GM23248 (cell line): ENCODE results near the gene BMP2K. TPM values are rescaled to one million over a fixed set of nuclear protein-coding genes. Genes with fewer than 3 reads are reported as not detected.

Source experiments
- DNase-seq: peaks from one replicate; pipeline ENCODE4 v3.0.0-alpha.2; 2015
- H2AFZ ChIP-seq: fragments of 200-600 bp; sonication (generic); 2 replicates; pipeline ENCODE4 v1.6.1; 2016; ENCODE audit warnings: antibody characterized with exemption
- H3F3A ChIP-seq: fragments of 200-600 bp; sonication (generic); 2 replicates; pipeline ENCODE4 v1.6.1; 2016; ENCODE audit warnings: mild to moderate bottlenecking, antibody characterized with exemption, mixed run types; ENCODE audit not compliant: insufficient read depth
- H3K27ac ChIP-seq: fragments of 200-600 bp; sonication (generic); 2 replicates; pipeline ENCODE4 v1.5.1; 2016; ENCODE audit warnings: mild to moderate bottlenecking
- H3K27me3 ChIP-seq: fragments of 200-600 bp; sonication (generic); replicated peaks from 2 replicates; pipeline ENCODE4 v1.6.1; 2016; ENCODE audit warnings: mild to moderate bottlenecking; ENCODE audit not compliant: insufficient read depth
- H3K36me3 ChIP-seq: fragments of 200-600 bp; sonication (generic); 2 replicates; pipeline ENCODE4 v1.6.1; 2016; ENCODE audit warnings: low read depth, mild to moderate bottlenecking
- H3K4me1 ChIP-seq: fragments of 200-600 bp; sonication (generic); 2 replicates; pipeline ENCODE4 v1.6.1; 2016; ENCODE audit warnings: mild to moderate bottlenecking; ENCODE audit not compliant: insufficient read depth
- H3K4me2 ChIP-seq: fragments of 200-600 bp; sonication (generic); one replicate; pipeline ENCODE4 v1.6.1; 2016; ENCODE audit warnings: mild to moderate bottlenecking; ENCODE audit not compliant: unreplicated experiment
- H3K4me3 ChIP-seq: fragments of 200-600 bp; sonication (generic); 2 replicates; pipeline ENCODE4 v1.5.1; 2016; ENCODE audit warnings: mild to moderate bottlenecking
- H3K79me2 ChIP-seq: fragments of 200-600 bp; sonication (generic); 2 replicates; pipeline ENCODE4 v1.6.1; 2016; ENCODE audit warnings: mild to moderate bottlenecking; ENCODE audit not compliant: insufficient read depth
- H3K9ac ChIP-seq: fragments of 200-600 bp; sonication (generic); 2 replicates; pipeline ENCODE4 v1.6.1; 2016; ENCODE audit warnings: mild to moderate bottlenecking
- H3K9me2 ChIP-seq: fragments of 200-600 bp; sonication (generic); 2 replicates; pipeline ENCODE4 v1.6.1; 2016; ENCODE audit warnings: mixed run types, mild to moderate bottlenecking, moderate library complexity; ENCODE audit not compliant: insufficient read depth
- H3K9me3 ChIP-seq: fragments of 200-600 bp; sonication (generic); one replicate; pipeline ENCODE4 v1.6.1; 2017; ENCODE audit warnings: low read depth
- H4K20me1 ChIP-seq: fragments of 200-600 bp; sonication (generic); 2 replicates; pipeline ENCODE4 v1.6.0; 2016; ENCODE audit not compliant: insufficient read depth
- EZH2 ChIP-seq: fragments of 200-600 bp; sonication (generic); IDR thresholded peaks from 2 replicates; pipeline ENCODE4 v1.6.1; 2018; ENCODE audit warnings: antibody characterized with exemption, mild to moderate bottlenecking; ENCODE audit not compliant: insufficient read depth, poor library complexity, severe bottlenecking
- EZH2phosphoT487 ChIP-seq: fragments of 200-600 bp; sonication (generic); IDR thresholded peaks from 2 replicates; pipeline ENCODE4 v1.6.1; 2018; ENCODE audit warnings: antibody characterized with exemption, moderate library complexity, mild to moderate bottlenecking, low read depth; ENCODE audit not compliant: insufficient read depth
- WGBS, 2 experiments: methylation state at CpG; one replicate each; pipeline ENCODE4 v1.1.6; 2015 to 2017; ENCODE audit warnings: low lambda C conversion rate in 2 of 2, low coverage in 1 of 2; ENCODE audit errors: missing lambda C conversion rate in 2 of 2; 5-methylcytosine and 5-hydroxymethylcytosine counted together
- in situ Hi-C: fragments of 300-500 bp; cut with MboI; formaldehyde crosslinking; loops from 2 replicates; pipeline ENCODE4 v1.15.0; 2020
- polyA plus RNA-seq: library from polyadenylated mRNA; unstranded; fragments of >200 nt; fragmentation: Nextera tagmentation; extraction: Ambion mirVana; gene quantifications from 2 replicates; pipeline ENCODE4 v1.2.1, GENCODE V29; 2016
- total RNA-seq: library from RNA; depleted of rRNA; stranded (reverse); fragments of >200 nt; shearing (Covaris generic); gene quantifications from 2 replicates; pipeline ENCODE4 v1.2.3, GENCODE V29; 2014

The BMP2K gene
- total and polyA plus RNA-seq, 2 experiments from 2014 or later: 11.0 to 53.0 TPM

- no peak for DNase-seq
- Histone ChIP-seq H3K9me3 (no peaks in the 10 kb centered on the region), H3F3A (no peaks in the 10 kb centered on the region), H2AFZ (no peak overlapping the region), H3K4me3 (no peak overlapping the region), H3K9me2 (no peaks in the 10 kb centered on the region), H3K79me2 (no peaks in the 10 kb centered on the region), H3K9ac (no peak overlapping the region), H3K36me3 (no peaks in the 10 kb centered on the region), H3K4me1 (no peaks in the 10 kb centered on the region), H3K27ac (no peak overlapping the region), H4K20me1 (no peaks in the 10 kb centered on the region), H3K4me2 (no peak overlapping the region), H3K27me3 (no peaks in the 10 kb centered on the region)
- TF ChIP-seq EZH2 (no peak), EZH2phosphoT487 (no peak)
- in situ Hi-C loops: no loop called here
Measured at GRCh38 chr4:78735697-78736096, 40.5 kb upstream of the BMP2K start.

- H2AFZ ChIP-seq: no peak overlapping the region; the same call in 1 of the 2 replicates
- no peak overlapping the region for H3K4me3 ChIP-seq
- H3K9me2 ChIP-seq: no peaks in the 10 kb centered on the region
- H3K9me3 ChIP-seq: no peaks in the 10 kb centered on the region
- no peak overlapping the region for H3K27ac ChIP-seq
- H3K4me1 ChIP-seq: no peaks in the 10 kb centered on the region
- no peak for DNase-seq
- H3K9ac ChIP-seq: no peak overlapping the region
- in situ Hi-C loops: no loop called here
- no peaks in the 10 kb centered on the region for H3K79me2 ChIP-seq
- H4K20me1 ChIP-seq: no peaks in the 10 kb centered on the region
- WGBS, 2 experiments: 81 to 100% methylated on average over 1 of the region's 1 CpG
- no peaks in the 10 kb centered on the region for H3F3A ChIP-seq
- TF ChIP-seq EZH2 (no peak), EZH2phosphoT487 (no peak)
- no peaks in the 10 kb centered on the region for H3K27me3 ChIP-seq
- H3K36me3 ChIP-seq: no peaks in the 10 kb centered on the region
- H3K4me2 ChIP-seq: no peak overlapping the region
Measured at GRCh38 chr4:78737035-78737434, 39.1 kb upstream of the BMP2K start.

GRCh38 chr4:78737973-78738372, 38.2 kb upstream of the BMP2K start:
- no peak overlapping the region for H3K27ac ChIP-seq
- H3K36me3 ChIP-seq: no peaks in the 10 kb centered on the region
- in situ Hi-C loops: no loop called here
- H3K9me2 ChIP-seq: no peaks in the 10 kb centered on the region
- H3K9ac ChIP-seq: no peak overlapping the region
- no peaks in the 10 kb centered on the region for H3K9me3 ChIP-seq
- 62 to 72% methylated on average over 2 of the region's 2 CpGs for WGBS, 2 experiments
- no peaks in the 10 kb centered on the region for H3K27me3 ChIP-seq
- H2AFZ ChIP-seq: no peak overlapping the region
- no peaks in the 10 kb centered on the region for H3F3A ChIP-seq
- TF ChIP-seq EZH2 (no peak), EZH2phosphoT487 (no peak)
- H3K4me2 ChIP-seq: no peak overlapping the region
- H3K4me3 ChIP-seq: no peak overlapping the region
- H3K79me2 ChIP-seq: no peaks in the 10 kb centered on the region
- no peak for DNase-seq
- no peaks in the 10 kb centered on the region for H3K4me1 ChIP-seq
- H4K20me1 ChIP-seq: no peaks in the 10 kb centered on the region

- no peaks in the 10 kb centered on the region for H3K9me3 ChIP-seq
- H3K36me3 ChIP-seq: no peaks in the 10 kb centered on the region
- no peaks in the 10 kb centered on the region for H3K9me2 ChIP-seq
- TF ChIP-seq EZH2phosphoT487 (no peak), EZH2 (no peak)
- DNase-seq: no peak
- no peak overlapping the region for H3K9ac ChIP-seq
- WGBS, 2 experiments: 99 to 100% methylated on average over 2 of the region's 2 CpGs
- H2AFZ ChIP-seq: no peak overlapping the region
- H3K79me2 ChIP-seq: no peaks in the 10 kb centered on the region
- H3K27me3 ChIP-seq: no peaks in the 10 kb centered on the region
- H3F3A ChIP-seq: peaks cover 7% of the 10 kb centered on the region; the same call in 1 of the 2 replicates
- no peaks in the 10 kb centered on the region for H4K20me1 ChIP-seq
- H3K4me3 ChIP-seq: no peak overlapping the region
- no peak overlapping the region for H3K4me2 ChIP-seq
- peaks cover 4% of the 10 kb centered on the region; the same call in 1 of the 2 replicates for H3K4me1 ChIP-seq
- in situ Hi-C loops: no loop called here
- H3K27ac ChIP-seq: no peak overlapping the region
Measured at GRCh38 chr4:78742300-78742699, 33.9 kb upstream of the BMP2K start.

GRCh38 chr4:78747475-78747922, 28.7 kb upstream of the BMP2K start:
- no peaks in the 10 kb centered on the region for H3K36me3 ChIP-seq
- peak; percentile 76 for DNase-seq
- H3K79me2 ChIP-seq: no peaks in the 10 kb centered on the region
- 8 to 9% methylated on average over 3 of the region's 3 CpGs for WGBS, 2 experiments
- peaks cover 25% of the 10 kb centered on the region for H3K4me1 ChIP-seq
- in situ Hi-C loops: no loop called here
- no peak for TF ChIP-seq EZH2phosphoT487
- no peak for TF ChIP-seq EZH2
- H3K4me3 ChIP-seq: no peak overlapping the region
- no peaks in the 10 kb centered on the region for H3K27me3 ChIP-seq
- peak overlapping the region; percentile 33 for H3K4me2 ChIP-seq
- no peaks in the 10 kb centered on the region for H3K9me2 ChIP-seq
- peak overlapping the region; percentile 69 for H3K27ac ChIP-seq
- H3K9ac ChIP-seq: no peak overlapping the region
- H4K20me1 ChIP-seq: no peaks in the 10 kb centered on the region
- H3F3A ChIP-seq: peaks cover 22% of the 10 kb centered on the region
- H2AFZ ChIP-seq: no peak overlapping the region
- H3K9me3 ChIP-seq: no peaks in the 10 kb centered on the region
